Muscle layer of colon (tissue), 2 donors: ENCODE data around the gene SCAMP2.

Source experiments
- H3K27ac ChIP-seq: one replicate; pipeline ENCODE4 v1.7.0; 2013; ENCODE audit warnings: low read depth, mild to moderate bottlenecking, low read length, moderate library complexity
- H3K27me3 ChIP-seq, 2 donors: one replicate each; pipeline ENCODE4 v1.7.0; 2013; ENCODE audit warnings: low read length in 2 of 2, mild to moderate bottlenecking in 2 of 2; ENCODE audit not compliant: insufficient read depth in 2 of 2, control insufficient read depth in 1 of 2
- H3K36me3 ChIP-seq: one replicate; pipeline ENCODE4 v1.7.0; 2013; ENCODE audit warnings: mild to moderate bottlenecking, low read length; ENCODE audit not compliant: insufficient read depth
- H3K4me1 ChIP-seq: one replicate; pipeline ENCODE4 v1.7.0; 2013; ENCODE audit warnings: mild to moderate bottlenecking, low read length; ENCODE audit not compliant: insufficient read depth
- H3K4me3 ChIP-seq, 2 donors: one replicate each; pipeline ENCODE4 v1.7.0; 2013; ENCODE audit warnings: low read length in 2 of 2, low read depth in 1 of 2, mild to moderate bottlenecking in 1 of 2, moderate library complexity in 1 of 2
- H3K9ac ChIP-seq: one replicate; pipeline ENCODE4 v1.7.0; 2013; ENCODE audit warnings: low read length
- H3K9me3 ChIP-seq: one replicate; pipeline ENCODE4 v1.7.0; 2013; ENCODE audit warnings: mild to moderate bottlenecking, low read length
- donor health status: abdominal sarcoma.
- donor health status: Adenocarcinoma of cecum.

Gene SCAMP2

DNA sequence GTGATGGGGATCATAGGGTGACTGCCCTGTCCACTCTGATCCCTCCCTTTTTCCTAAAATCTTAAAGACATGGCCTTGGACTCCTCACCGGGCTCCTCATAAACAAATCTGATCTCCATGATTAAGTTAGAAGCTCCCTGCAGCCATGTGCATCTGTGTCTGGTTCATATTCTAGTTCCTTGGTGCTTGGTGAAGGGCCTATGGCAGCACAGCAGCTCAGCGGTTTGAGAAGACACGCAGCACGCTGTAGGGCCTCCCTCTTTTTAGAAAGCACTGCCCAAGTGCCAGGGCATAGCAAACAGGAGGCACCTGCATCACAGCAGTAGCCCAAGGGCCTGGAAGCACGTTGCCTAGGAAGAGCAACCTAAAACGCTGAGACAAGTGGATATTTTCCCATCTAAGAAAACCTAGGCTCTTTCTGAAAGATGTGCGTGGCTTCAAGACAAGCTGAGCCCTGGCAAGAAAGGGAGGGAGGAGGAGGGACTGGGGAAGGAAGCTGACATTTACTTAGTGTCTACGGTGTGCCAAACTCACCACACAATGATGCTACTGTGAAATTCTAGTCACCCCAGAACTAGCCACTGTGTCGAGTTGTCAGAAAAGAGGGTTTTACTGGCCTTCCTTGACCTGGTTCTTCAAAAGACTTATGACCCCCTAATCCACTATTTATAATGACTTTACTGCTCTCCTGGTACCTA lies 15.3 kb downstream of the SCAMP2 start:
- H3K27ac ChIP-seq = no peak overlapping the region
- H3K9me3 ChIP-seq = no peaks in the 10 kb centered on the region
- peaks cover 16% of the 10 kb centered on the region for H3K4me1 ChIP-seq
- no peak overlapping the region for H3K9ac ChIP-seq
- no peak overlapping the region for H3K4me3 ChIP-seq
- H3K27me3 ChIP-seq = no peaks in the 10 kb centered on the region
- peaks cover 15% of the 10 kb centered on the region for H3K36me3 ChIP-seq

DNA sequence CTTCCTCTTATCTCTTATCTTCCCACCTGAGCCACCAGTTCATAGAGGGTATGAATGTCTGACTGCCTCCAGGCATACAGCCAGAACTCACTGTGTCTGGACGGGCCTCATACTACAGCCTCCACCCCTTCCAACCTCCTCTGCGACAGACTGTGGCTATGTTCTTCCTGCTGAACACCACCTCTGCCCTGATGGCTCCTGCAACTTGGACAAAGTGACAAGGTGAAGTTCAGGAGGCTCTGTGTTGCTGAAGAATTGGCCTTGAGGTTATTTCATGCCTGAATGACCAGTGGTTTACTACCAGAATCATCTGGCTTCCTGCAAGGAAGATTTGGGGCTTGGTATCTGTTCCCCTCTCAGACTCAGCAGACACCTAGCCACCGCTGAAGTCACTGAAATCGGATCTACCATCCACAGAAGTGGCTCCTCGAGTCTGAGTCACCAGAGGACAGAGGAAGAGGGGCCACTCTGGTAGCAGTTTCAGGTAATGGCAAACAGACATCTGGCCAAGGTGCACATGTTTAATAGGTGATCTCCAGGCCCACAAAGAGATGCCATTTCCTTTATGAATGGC lies 16.0 kb downstream of the SCAMP2 start:
- Histone ChIP-seq H3K9me3 (no peaks in the 10 kb centered on the region), H3K27me3 (no peaks in the 10 kb centered on the region), H3K4me1 (peaks cover 16% of the 10 kb centered on the region), H3K36me3 (peaks cover 22% of the 10 kb centered on the region), H3K9ac (no peak overlapping the region), H3K4me3 (no peak overlapping the region), H3K27ac (no peak overlapping the region)

DNA sequence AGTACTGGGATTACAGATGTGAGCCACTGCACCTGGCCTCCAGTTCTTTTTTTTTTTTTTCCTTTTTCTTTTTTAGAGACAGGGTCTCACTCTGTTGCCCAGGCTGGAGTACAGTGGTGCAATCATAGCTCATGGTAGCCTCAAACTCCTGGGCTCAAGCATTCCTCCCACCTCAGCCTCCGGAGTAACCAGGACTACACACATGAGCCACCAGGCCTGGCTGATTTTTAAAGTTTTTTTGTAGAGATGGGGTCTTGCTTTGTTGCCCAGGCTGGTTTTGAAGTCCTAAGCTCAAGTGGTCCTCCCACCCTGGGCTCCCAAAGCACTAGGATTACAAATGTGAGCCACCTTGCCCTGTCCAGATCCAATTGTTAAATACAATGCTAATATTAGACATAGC lies 16.6 kb downstream of the SCAMP2 start:
- Histone ChIP-seq H3K9me3 (no peaks in the 10 kb centered on the region), H3K36me3 (peaks cover 28% of the 10 kb centered on the region), H3K27me3 (no peaks in the 10 kb centered on the region), H3K4me3 (no peak overlapping the region), H3K4me1 (peaks cover 16% of the 10 kb centered on the region), H3K27ac (no peak overlapping the region), H3K9ac (no peak overlapping the region)

DNA sequence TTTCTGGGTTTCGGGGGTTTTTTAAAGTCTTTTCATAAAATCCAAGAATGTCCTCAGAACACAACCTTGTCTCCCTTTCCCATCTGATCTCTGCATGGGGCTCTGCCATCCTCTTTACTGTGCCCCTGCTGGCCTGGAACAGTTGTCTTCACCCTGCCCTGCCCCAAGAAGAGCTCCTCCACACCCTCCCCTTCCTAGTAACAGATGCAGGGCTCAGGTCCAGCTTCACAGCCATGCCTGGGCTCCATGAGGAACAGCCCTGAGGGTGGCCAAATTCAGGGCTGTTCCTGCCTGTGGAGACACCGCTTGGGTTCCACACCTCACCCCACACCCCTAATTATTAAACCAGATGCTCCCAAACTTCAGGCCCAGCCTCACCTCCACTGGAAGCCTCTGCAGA lies 17.3 kb downstream of the SCAMP2 start:
- Histone ChIP-seq H3K9ac (no peak overlapping the region), H3K27ac (no peak overlapping the region), H3K27me3 (no peaks in the 10 kb centered on the region), H3K9me3 (no peaks in the 10 kb centered on the region), H3K36me3 (peaks cover 35% of the 10 kb centered on the region), H3K4me3 (no peak overlapping the region), H3K4me1 (peaks cover 16% of the 10 kb centered on the region)

DNA sequence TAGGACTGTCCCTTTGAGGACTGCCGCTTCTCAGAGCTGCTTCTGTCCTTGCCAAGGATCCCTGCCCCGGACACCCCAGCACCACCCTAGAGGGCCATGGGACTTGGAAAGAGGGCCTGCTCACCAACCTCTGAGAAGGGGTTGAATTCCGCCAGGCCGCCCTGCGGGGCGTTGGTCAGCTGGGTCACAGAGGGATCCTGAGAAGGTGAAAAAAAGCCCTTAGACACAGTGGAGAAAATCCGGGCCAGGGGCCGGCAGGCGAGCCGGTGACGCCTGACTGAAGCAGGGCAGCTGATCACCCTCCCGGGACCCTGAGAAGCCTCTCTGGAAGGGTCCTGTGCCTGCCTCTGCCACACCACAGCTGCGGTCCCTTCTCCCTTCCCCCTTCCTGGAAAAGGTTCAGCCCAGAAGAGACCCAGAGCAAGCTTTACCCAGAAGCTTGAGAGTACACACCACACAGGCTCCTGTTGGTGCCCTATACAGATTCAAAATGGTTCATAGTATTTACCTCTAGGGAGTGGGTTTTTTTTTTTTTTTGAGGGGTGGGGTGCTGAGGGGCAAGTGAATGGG lies 18.6 kb downstream of the SCAMP2 start:
- no peak overlapping the region for H3K9ac ChIP-seq
- H3K27me3 ChIP-seq = no peaks in the 10 kb centered on the region
- H3K4me1 ChIP-seq = peaks cover 16% of the 10 kb centered on the region
- no peak overlapping the region for H3K27ac ChIP-seq
- H3K4me3 ChIP-seq = no peak overlapping the region
- H3K9me3 ChIP-seq = no peaks in the 10 kb centered on the region
- H3K36me3 ChIP-seq = peaks cover 48% of the 10 kb centered on the region

DNA sequence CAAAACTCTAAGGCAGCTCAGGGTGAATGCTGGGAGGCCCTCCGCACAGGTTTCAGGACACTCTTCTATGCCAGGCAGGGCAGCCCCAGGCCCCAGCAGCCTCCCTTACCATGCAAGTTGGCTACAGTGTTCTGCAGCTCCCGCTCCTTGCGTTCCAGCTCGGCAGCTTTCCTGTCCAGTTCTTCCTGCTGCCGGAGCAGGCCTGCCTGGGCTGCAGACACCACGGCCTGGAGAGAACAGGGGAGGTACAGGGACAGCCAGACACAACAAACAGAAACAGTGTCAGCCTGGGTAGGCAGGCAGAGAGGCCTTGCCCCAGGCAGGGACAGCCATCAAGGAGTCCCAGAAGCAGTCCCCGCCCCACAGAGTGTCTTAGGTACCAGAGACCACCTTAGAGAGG lies 21.2 kb downstream of the SCAMP2 start:
- no peaks in the 10 kb centered on the region for H3K9me3 ChIP-seq
- no peak overlapping the region for H3K4me3 ChIP-seq
- H3K9ac ChIP-seq = no peak overlapping the region
- no peaks in the 10 kb centered on the region for H3K27me3 ChIP-seq
- no peak overlapping the region for H3K27ac ChIP-seq
- peaks cover 69% of the 10 kb centered on the region for H3K36me3 ChIP-seq
- peaks cover 3% of the 10 kb centered on the region for H3K4me1 ChIP-seq

DNA sequence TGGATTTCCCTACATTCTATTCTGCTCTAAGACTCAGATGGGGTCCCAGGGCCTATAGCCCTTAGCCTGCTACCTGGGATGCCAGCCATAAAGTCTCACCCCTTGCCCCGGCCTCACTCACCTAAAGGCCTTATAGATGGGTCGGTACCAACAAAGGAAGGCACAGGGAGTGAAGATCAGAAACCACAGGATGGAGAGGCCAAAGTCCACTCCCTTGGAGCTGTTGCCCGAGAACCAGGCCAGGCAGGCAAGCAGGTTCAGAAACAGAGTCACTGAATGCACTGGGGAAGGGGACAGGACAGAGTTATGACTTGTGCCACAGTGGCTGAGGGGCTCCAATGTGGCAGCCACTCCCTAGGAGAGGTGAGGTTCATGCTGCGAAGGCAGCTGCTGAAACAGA lies 22.8 kb downstream of the SCAMP2 start:
- Histone ChIP-seq H3K9me3 (no peaks in the 10 kb centered on the region), H3K27me3 (no peaks in the 10 kb centered on the region), H3K4me3 (no peak overlapping the region), H3K27ac (no peak overlapping the region), H3K4me1 (no peaks in the 10 kb centered on the region), H3K9ac (no peak overlapping the region), H3K36me3 (peaks cover 77% of the 10 kb centered on the region)

DNA sequence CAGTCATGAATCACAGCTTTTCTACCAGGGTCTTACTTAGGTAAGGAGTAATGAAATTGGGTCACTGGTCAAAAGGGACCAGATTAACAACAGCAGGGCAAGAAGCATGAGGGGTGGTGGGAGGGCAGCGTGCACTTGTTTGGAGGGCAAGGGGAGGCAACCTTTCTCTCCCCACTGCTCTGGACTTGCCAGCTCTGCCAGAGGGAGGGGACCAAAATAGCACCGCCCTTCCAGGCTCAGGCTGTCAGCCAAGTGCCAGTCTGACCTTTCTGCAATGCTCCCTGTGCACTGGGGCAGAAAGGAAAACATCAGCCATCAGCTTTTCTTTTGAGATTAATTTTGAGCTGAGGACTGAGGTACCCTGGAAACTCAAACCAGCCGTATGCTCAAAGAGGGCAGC lies 25.7 kb downstream of the SCAMP2 start:
- Histone ChIP-seq H3K27me3 (no peaks in the 10 kb centered on the region), H3K9ac (no peak overlapping the region), H3K36me3 (peaks cover 71% of the 10 kb centered on the region), H3K27ac (no peak overlapping the region), H3K4me3 (no peak overlapping the region), H3K9me3 (no peaks in the 10 kb centered on the region), H3K4me1 (peaks cover 15% of the 10 kb centered on the region)

DNA sequence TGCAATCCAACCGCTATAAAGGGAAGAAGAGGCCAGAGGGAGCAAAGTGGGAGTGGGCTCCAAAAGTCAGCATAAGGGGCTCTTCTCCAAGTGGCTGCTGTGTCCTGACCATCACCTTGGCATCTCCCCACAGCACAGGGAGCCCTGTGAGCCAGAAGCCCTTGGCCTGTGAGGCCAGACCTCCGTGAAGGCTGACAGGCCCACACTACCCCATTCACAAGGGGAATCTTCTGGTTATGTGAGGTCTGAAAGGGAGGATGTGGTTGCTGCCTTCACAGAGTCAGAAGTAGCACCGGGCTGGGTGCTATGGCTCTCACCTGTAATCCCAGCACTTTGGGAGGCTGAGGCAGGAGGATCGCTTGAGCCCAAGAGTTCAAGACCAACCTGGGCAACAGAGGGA lies 27.6 kb downstream of the SCAMP2 start:
- Histone ChIP-seq H3K4me1 (peaks cover 25% of the 10 kb centered on the region), H3K27ac (no peak overlapping the region), H3K36me3 (peaks cover 53% of the 10 kb centered on the region), H3K27me3 (no peaks in the 10 kb centered on the region), H3K4me3 (no peak overlapping the region), H3K9me3 (no peaks in the 10 kb centered on the region), H3K9ac (no peak overlapping the region)

DNA sequence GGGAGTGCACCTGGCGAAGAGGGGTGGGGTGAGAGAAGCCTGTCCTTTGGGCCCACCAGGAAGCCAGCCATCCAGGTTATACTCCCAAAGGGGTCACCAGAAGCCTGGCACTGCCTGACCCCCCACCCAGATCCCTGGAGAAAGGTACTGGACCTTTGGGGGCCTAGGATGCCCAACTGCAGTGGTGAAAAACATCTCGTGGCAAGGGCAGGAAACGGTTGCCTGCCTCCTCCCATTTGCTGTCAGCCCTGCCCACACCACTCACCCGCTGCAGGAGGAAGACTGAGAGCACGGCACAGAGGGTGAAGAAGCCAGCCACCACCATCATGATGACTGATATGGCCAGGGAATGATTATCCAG lies 28.0 kb downstream of the SCAMP2 start:
- Histone ChIP-seq H3K4me1 (peaks cover 25% of the 10 kb centered on the region), H3K4me3 (no peak overlapping the region), H3K9me3 (no peaks in the 10 kb centered on the region), H3K27ac (no peak overlapping the region), H3K36me3 (peaks cover 49% of the 10 kb centered on the region), H3K27me3 (no peaks in the 10 kb centered on the region), H3K9ac (no peak overlapping the region)

DNA sequence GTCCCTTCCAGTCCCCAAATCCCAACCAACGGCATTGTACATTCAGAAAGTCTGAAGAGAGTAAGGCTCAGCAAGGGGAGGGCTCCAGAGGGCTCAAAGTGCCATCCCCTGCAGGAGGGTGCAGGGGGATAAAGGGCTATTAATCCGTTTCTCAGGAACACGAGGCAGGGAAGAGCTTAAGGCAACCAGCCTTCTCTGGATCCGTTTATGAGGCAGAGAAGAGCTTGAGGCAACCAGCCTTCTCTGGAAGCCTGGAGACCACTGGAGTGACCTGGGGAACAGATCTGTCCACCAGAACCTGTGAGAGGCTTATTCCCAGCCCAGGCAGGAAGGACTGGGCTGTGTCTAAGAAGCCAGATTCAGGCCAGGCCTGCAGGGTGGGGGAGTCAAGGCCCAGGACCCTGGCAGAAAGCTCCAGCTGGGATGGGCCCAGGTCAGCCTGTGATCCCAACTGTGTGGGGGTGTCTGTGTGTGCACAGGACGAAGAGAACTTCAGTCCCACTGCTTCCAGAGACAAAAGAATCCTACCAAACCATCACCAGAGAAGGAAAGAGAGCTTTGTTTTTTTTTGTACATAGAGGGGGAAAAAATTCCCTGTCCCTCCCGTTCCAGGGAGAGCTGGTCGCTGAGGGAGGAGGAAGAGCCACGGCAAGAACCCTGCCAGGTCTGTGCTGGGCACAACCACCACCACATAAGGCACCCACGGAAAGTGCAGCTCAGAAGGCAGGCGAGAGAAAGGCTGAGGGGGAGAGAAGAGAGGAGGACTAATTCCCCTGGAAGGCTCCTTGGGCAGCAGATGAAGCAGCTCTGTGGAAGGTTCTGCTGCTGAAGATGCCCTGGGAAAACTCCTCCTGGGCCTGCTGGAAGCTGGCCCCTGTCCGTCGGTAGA lies 28.6 kb downstream of the SCAMP2 start:
- H3K27ac ChIP-seq = no peak overlapping the region
- no peak overlapping the region for H3K4me3 ChIP-seq
- H3K9me3 ChIP-seq = no peaks in the 10 kb centered on the region
- H3K4me1 ChIP-seq = peaks cover 25% of the 10 kb centered on the region
- H3K27me3 ChIP-seq = no peaks in the 10 kb centered on the region
- H3K36me3 ChIP-seq = peaks cover 43% of the 10 kb centered on the region
- H3K9ac ChIP-seq = peak overlapping the region; percentile 8
